ENCODE results near the gene SYNGR2. TPM values are rescaled to one million over a fixed set of nuclear protein-coding genes. Genes with fewer than 3 reads are reported as not detected.
A peak's percentile ranks its signal among the peaks of the same experiment; 100 is the strongest.

Gene SYNGR2
- total and polyA plus RNA-seq, 9 of the 15 experiments (the other 6 are each of a cell fraction or from before 2014, with no cell fraction given): 1.4 to 173 (median 87.8) TPM

GRCh38 chr17:78214016-78214705 is 45.8 kb downstream of the SYNGR2 start, which contains the start of gene BIRC5 (continued):
- TF ChIP-seq CTBP1 (IDR thresholded peaks at IDR 0.05; ENCODE audit: borderline replicate concordance) (peak; percentile 50; the same call in 1 of the 2 replicates), PTRF (tag; IDR thresholded peaks at IDR 0.05) (no peak), ZNF146 (CRISPR knock-in tag; IDR thresholded peaks at IDR 0.05; ENCODE audit: unreplicated experiment) (no peak), TAF1 (IDR thresholded peaks at IDR 0.05; ENCODE audit: control insufficient read depth, extremely low read depth, insufficient read depth, low read length, severe bottlenecking) (peak; percentile 82), TAF7 (tag; IDR thresholded peaks at IDR 0.05) (0 out of 2 replicates have a peak, but pooled peaks have one; percentile 42), GTF2E2 (tag; IDR thresholded peaks at IDR 0.05) (no peak), ARNT (IDR thresholded peaks at IDR 0.05) (no peak), DACH1 (IDR thresholded peaks at IDR 0.05; ENCODE audit: partially characterized antibody) (no peak), GABPB1 (CRISPR knock-in tag; IDR thresholded peaks at IDR 0.05) (peak; percentile 72), TBL1XR1 (IDR thresholded peaks at IDR 0.05; ENCODE audit: low read length in 2 of 2) (no peak; a peak in 1 of 4 replicates), POLR3G (IDR thresholded peaks at IDR 0.05; ENCODE audit: extremely low read depth, insufficient read length, insufficient replicate concordance) (no peak), XRCC4 (IDR thresholded peaks at IDR 0.05; ENCODE audit: extremely low read depth, insufficient read depth, insufficient read length) (no peak), PTTG1 (tag; IDR thresholded peaks at IDR 0.05; ENCODE audit: low read depth) (no peak), ARID4B (CRISPR knock-in tag; IDR thresholded peaks at IDR 0.05) (peak; percentile 94), MECOM (CRISPR knock-in tag; IDR thresholded peaks at IDR 0.05) (no peak), ZNF24 (IDR thresholded peaks at IDR 0.05) (no peak), POLR3A (IDR thresholded peaks at IDR 0.05; ENCODE audit: borderline replicate concordance, extremely low read depth, insufficient read depth, insufficient read length) (no peak), TRIM24 (IDR thresholded peaks at IDR 0.05) (no peak), ZBTB7A (IDR thresholded peaks at IDR 0.05; ENCODE audit: borderline replicate concordance, control insufficient read depth, low read depth, low read length) (peak; percentile 41; the same call in 1 of the 2 replicates), GATA2 (CRISPR knock-in tag; IDR thresholded peaks at IDR 0.05) (no peak)
- TF ChIP-seq, protein P1, sequence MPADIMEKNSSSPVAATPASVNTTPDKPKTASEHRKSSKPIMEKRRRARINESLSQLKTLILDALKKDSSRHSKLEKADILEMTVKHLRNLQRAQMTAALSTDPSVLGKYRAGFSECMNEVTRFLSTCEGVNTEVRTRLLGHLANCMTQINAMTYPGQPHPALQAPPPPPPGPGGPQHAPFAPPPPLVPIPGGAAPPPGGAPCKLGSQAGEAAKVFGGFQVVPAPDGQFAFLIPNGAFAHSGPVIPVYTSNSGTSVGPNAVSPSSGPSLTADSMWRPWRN (IDR thresholded peaks at IDR 0.05; ENCODE audit: low read depth): no peak
- TF ChIP-seq, protein P2, sequence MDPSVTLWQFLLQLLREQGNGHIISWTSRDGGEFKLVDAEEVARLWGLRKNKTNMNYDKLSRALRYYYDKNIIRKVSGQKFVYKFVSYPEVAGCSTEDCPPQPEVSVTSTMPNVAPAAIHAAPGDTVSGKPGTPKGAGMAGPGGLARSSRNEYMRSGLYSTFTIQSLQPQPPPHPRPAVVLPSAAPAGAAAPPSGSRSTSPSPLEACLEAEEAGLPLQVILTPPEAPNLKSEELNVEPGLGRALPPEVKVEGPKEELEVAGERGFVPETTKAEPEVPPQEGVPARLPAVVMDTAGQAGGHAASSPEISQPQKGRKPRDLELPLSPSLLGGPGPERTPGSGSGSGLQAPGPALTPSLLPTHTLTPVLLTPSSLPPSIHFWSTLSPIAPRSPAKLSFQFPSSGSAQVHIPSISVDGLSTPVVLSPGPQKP (CRISPR knock-in tag; IDR thresholded peaks at IDR 0.05): no peak
- TF ChIP-seq, protein P3, sequence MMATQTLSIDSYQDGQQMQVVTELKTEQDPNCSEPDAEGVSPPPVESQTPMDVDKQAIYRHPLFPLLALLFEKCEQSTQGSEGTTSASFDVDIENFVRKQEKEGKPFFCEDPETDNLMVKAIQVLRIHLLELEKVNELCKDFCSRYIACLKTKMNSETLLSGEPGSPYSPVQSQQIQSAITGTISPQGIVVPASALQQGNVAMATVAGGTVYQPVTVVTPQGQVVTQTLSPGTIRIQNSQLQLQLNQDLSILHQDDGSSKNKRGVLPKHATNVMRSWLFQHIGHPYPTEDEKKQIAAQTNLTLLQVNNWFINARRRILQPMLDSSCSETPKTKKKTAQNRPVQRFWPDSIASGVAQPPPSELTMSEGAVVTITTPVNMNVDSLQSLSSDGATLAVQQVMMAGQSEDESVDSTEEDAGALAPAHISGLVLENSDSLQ (IDR thresholded peaks at IDR 0.05): no peak

Measured in K562 (cell line).